D341Med (cell line): ENCODE data around the gene PDGFA.

Experiments
- DNase-seq: peaks from one replicate; pipeline ENCODE4 v3.0.0; 2012; ENCODE audit warnings: low spot score

Gene PDGFA

DNA sequence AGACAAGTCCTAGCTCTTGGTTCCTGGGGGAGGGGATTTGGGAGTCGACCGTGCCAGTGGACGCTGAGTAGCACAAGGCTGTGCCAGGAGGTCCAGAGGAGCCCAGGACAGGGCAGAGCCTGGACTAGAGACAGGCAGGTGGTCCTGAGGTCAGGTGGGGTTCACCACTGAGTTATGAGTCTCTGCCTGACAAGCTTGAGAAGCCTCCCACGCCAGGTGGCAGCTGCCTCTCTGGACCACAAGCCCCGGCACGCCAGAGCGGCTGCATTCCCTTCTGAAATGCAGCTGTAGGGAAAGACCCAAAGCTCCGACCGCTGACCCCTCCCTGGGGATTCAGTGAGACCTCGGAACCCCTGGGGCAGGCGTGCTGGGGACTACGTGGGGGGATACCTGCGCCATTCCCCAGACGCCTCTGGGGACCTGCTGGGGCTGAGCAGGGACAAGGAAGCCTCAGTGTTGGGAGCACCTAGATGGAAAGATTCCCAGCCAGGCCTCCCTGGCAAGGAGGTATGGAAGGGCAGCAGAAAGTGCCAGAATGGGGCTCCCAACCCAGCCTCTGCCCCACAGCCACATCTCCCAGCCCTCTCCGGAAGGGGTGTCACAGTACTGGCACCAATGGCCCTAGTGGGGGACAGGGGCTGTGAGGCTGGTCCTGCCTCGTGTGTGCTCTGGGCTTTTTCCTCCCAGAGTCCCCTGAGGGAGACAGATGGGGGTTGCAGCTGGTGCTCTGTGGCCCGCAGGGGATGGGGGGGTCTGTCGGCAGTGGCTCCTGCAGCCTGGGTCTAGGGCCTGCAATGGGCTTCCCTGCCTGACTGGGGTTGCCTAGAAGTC lies 29.0 kb downstream of the PDGFA start:
- DNase-seq = no peak

DNA sequence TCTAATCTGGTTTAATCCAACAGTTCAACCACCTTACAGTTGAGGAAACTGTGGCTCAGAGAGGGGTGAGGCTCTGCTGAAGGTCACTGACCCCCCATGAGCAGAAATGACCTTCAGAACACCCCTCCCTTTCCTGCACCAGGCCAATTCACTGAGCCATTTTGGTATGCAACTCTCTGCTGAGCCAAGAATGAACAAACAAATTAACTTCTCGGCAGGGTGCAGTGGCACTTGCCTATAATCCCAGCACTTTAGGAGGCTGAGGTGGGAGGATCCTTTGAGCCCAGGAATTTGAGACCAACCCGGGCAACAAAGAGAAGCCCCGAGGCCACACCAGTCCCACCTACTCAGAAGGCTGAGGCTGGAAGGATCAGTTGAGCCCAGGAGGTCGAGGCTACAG lies 29.8 kb downstream of the PDGFA start:
- no peak for DNase-seq

DNA sequence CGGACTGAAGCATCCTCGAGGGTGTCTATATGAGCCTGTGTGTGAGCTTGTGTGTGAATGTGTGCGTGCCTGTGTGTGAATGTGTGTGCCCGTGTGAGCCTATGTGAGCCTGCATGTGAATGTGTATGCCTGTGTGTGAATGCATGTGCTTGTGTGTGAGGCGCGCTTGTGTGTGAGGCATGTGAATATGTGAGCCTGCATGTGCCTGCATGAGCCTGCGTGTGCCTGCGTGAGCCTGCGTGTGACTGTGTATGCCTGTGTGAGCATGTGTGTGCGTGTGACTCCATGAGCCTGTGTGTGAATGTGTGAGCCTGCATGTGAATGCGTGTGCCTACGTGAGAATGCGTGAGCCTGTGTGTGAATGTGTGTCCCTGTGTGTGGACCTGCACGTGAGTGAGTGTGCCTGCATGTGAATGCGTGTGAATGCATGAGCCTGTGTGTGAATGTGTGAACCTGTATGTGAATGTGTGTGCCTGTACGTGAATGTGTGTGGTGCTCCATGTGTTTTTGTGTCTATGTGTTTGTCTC lies 33.4 kb downstream of the PDGFA start:
- no peak for DNase-seq

DNA sequence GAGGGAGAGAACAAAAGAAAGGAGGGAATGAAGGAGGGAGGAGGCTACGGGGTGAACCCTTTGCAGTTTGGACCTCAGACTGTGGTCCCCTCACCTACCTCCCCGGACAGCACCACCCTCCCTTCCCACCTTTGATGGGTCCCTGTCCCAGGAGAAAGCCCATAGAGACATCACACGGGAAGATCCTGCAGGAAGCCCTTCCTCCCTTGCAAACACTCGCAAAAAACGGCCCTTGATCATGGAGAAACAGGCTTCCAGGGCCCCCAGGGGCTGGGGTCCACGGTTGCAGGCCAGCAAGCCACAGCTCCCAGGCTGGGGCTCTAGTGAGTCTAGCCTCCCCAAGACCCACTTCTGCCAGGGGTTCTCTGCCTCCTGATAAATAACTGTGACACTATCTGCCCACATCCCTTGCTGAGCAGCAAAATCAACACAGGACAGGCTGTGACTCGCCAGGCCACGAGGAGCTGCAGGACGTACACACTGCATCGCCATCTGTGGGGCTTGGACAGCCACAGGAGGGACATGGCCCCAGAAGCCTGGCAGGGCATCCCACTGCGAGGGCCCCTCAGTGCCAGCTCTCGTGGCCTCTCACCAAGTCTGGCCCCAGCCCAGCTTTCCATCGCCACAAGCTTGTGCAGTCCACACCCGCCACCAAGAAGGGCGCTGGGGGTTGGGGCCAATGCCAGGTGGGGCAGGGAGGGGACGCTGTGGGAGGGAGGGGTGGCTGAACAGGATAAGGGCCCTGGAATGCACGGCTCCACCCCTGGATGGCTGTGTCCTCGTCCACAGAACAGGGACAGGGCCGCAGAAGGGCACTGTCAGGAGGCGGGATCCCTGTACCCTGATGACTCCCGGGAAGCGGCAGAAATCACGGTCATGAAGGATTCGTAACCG lies 34.2 kb downstream of the PDGFA start:
- no peak for DNase-seq

DNA sequence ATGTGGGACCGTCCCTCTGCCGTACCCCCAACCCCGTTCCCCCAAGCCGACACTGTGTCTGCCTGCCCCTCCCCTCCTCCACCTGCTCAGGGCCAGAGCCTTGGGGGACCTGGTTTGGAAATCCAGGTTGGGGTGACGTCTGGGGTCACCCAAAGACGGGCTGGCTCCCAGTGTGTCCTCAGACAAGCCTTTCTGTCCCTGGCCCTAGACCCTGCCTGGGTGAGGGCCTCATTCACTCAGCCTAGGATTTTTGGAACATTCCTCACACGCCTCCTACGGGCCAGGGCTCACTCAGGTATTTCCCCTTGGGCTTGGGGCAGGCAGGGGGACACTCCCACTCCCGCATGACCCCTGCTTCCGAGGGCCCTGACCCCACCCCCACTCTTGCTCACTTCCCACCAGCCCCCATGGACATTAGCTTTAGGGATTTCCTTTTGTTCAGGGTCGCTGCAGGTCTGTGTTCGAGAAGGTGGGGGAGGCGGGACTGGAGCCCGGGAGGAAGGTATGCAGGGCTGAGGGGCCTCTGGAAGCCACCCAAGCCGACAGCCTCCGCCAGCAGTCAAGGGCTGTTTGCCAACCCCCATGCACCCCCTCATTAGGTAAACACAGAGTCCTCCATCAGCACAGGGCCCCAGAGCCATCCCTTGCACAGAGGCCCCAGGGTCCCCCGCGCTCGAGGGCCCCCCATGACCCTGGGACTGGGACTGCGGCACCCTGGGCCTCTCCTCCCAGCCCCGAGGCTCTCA lies 35.1 kb downstream of the PDGFA start:
- DNase-seq = no peak

DNA sequence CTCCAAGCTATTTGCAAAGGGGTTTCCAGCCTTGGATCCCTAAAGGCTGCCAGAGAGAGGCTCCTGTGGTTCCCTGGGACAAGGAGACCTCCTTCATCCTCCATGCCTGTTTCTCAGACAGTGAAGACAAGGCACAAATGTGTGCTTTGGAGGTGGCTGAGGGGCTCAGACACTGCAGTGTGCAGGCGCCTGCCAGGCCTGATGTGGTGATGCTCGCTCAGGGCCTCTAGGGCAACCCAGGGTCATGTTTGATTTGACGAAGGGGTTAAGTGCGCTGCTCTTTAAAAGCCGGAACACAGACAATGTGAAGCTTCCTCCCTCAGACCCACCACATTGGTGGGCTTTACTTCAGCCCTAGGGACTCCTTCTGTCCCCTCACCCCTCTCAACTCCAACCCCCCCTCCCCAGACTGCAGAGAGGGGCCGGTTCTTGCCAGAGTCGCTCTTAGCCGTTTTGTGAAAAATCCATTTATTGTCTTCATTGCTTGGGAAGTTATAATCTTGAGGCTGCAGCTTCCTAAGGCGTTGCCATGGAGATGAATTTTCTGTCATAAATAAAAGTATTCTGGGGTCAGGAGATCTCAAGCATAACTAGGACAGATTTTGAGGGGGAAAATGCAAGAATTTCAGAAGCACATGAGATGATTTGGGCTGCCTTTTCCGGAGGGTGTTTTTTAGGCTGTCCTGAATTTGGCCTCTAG lies 35.8 kb downstream of the PDGFA start:
- no peak for DNase-seq

GRCh38 chr7:482521-483083 lies 37.0 kb downstream of the PDGFA start:
- DNase-seq = no peak

GRCh38 chr7:481219-481930 lies 38.3 kb downstream of the PDGFA start:
- DNase-seq = no peak

GRCh38 chr7:480531-481218 lies 39.0 kb downstream of the PDGFA start:
- no peak for DNase-seq

DNA sequence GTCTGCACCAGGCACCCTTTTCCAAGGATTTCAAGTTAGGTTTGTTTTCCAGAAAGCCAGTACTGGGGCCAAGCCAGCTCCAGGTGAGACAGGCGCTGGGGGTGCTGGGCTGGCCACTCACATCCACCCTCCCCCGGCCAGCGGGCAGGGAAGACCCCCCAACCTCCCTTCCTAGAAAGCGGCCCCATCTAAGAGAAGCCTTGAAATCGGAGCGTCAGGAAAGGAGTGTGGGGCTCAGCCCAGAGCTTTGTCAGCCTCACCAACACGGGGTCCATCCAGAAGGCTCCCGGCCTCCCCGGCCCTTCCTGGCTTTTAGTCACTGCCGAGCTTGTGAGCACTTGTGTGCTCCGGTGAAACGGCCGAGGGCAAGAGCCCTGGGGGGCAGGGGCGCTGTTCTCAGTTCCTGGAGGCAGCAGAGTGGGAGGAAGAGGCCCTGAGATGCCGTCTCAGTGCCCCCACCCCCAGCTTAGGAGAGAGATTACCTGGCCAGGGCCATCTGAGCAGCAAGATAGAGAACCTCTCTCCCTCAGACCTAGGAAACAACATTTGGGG lies 39.6 kb downstream of the PDGFA start:
- no peak for DNase-seq

- no peak for DNase-seq
These were observed 40.3 kb downstream of the PDGFA start for GRCh38 chr7:479115-479947.

- no peak for DNase-seq
These were observed 41.9 kb downstream of the PDGFA start for GRCh38 chr7:477626-478220.

- DNase-seq = no peak
These were observed 42.8 kb downstream of the PDGFA start for GRCh38 chr7:476736-477360.

- DNase-seq = no peak
These were observed 43.6 kb downstream of the PDGFA start for GRCh38 chr7:475951-476441.

DNA sequence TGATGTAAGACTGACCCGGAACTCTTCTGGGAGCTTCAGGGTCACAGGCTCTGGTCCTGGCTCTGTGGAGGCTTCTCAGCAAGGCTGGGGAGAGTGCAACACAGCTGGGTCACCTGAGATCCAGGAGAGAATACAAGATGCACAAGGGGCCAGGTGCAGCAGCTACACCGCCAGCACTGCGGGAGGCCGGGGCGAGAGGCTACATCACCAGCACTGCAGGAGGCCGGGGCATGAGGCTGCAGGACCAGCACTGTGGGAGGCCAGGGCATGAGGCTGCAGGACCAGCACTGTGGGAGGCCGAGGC lies 44.3 kb downstream of the PDGFA start:
- DNase-seq = no peak

- no peak for DNase-seq
These were observed 44.8 kb downstream of the PDGFA start for GRCh38 chr7:474605-475424.
